Measurements from ENCODE around the gene BRME1.
A peak's percentile ranks its signal among the peaks of the same experiment; 100 is the strongest.

The BRME1 gene

DNA sequence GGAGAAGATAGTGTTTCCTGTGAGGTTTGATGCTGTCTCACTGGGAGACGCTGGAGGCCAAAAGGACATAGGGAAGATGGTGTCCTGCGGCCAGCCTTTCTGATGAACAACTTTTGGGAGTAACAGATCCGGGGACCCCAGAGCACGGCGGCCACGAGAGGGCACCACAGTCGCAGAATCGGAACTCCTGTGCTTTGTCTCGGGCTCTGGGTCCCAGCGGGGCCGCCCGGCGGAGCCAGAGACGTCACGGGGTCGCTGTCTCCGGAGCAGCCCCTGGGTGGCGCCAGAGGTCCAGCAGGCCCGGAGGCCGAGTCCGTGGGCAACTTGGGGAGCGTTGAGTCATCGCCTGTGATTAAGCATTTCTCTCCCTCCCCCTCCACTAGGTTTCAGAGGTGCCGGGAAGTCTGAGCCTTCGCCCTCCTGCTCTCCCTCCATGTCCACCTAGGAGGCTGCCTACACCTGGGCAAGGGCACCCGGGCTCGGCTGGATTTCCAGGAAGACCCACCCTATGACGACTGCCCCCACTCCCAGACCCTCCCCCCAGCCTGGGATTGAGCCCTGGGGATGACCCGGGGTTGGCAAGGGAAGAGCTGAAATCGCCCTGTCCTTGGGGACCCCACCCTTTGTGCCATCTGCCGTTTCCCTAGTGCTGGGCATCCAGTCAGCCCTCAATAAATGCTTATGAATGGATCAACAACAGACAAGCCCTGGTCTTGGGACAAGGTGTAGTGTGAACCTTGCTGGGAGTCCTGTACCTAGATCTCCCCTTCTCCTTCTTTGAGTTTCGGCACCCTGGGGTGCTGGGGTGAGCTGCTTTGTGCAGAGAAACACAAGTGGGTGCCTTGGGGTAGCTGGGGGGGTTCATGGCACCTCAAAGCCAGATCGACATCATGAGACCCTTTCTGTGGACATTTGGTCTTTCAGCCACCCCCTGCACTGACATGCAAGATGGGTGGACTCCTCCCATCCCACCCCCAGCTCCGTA lies 25.6 kb downstream of the BRME1 start:
- H3K27ac ChIP-seq (ENCODE audit: low read depth, low read length), result peak overlapping the region; percentile 60
- H2AFZ ChIP-seq (ENCODE audit: low read length, unreplicated experiment), result peak overlapping the region; percentile 38
- H3K4me1 ChIP-seq (ENCODE audit: control insufficient read depth, insufficient read depth, low read length, unreplicated experiment), result peaks cover 20% of the 10 kb centered on the region
- H3K79me2 ChIP-seq (ENCODE audit: control insufficient read depth, insufficient read depth, low read length, unreplicated experiment), result no peaks in the 10 kb centered on the region
- peak overlapping the region; percentile 66 for H3K4me3 ChIP-seq (ENCODE audit: low read depth, low read length)
- H3K27me3 ChIP-seq (ENCODE audit: insufficient read depth, low read length), result no peaks in the 10 kb centered on the region
- H3K36me3 ChIP-seq (ENCODE audit: insufficient read depth, low read length), result no peaks in the 10 kb centered on the region

DNA sequence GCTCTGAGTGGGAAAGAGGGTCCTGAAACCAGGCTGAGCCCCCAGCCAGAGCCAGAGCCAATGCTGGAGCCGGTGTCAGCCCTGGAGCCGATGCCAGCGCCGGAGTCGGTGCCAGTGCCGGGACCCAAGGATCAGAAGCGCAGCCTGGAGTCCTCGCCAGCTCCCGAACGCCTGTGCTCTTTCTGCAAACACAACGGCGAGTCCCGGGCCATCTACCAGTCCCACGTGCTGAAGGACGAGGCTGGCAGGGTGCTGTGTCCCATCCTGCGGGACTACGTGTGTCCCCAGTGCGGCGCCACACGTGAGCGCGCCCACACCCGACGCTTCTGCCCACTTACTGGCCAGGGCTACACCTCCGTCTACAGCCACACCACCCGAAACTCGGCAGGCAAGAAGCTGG lies 28.6 kb downstream of the BRME1 start:
- Histone ChIP-seq H2AFZ (ENCODE audit: low read length, unreplicated experiment) (no peak overlapping the region), H3K79me2 (ENCODE audit: control insufficient read depth, insufficient read depth, low read length, unreplicated experiment) (no peaks in the 10 kb centered on the region), H3K36me3 (ENCODE audit: insufficient read depth, low read length) (no peaks in the 10 kb centered on the region), H3K4me3 (ENCODE audit: low read depth, low read length) (no peak overlapping the region), H3K27me3 (ENCODE audit: insufficient read depth, low read length) (no peaks in the 10 kb centered on the region), H3K27ac (ENCODE audit: low read depth, low read length) (no peak overlapping the region), H3K4me1 (ENCODE audit: control insufficient read depth, insufficient read depth, low read length, unreplicated experiment) (peaks cover 20% of the 10 kb centered on the region)

DNA sequence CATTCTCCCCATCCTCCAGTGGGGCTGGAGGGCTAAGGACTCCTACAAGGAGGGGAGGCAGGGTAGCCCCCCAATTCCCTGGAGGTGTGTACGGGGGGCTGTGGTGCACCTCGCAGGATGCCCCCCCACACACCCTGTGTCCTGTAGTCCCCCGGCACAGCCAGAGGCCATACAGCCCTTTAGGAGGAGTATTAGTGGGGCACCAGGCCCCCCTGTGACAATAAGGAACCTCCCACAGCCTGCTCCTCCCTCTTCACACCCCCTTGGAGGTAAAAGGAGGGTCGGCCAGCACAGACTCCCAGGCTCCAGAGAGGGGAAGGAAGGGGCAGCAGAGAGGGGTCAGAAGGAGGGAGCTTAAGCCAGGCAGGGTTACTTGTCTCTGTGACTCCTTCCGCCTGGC lies 29.1 kb downstream of the BRME1 start, which contains the start of gene NANOS3:
Gene NANOS3 (plus strand): TSS at position 301 of the 400 bp plus-strand sequence. CDS start 115 bp downstream, outside the sequence.
- H3K27me3 ChIP-seq (ENCODE audit: insufficient read depth, low read length), result no peaks in the 10 kb centered on the region

DNA sequence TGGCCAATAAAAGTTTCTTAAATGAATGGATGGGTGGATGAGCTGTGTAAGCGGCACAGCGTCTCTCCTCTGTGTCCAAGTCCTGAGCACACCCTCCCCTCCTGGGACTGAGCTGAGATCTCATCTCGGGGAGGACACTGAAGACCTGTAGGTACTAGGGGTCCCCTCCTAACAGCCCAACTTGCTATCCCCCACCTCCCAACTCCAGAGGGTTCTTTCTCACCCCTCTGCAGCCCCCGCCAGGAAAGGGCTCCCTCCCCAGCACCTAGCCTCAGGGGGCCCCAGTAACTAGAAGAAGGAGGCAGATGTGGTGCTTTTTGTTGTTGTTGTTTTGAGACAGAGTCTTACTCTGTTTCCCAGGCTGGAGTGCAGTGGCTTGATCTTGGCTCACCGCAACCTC lies 30.1 kb downstream of the BRME1 start:
- H3K79me2 ChIP-seq (ENCODE audit: control insufficient read depth, insufficient read depth, low read length, unreplicated experiment), result no peaks in the 10 kb centered on the region
- peaks cover 6% of the 10 kb centered on the region for H3K4me1 ChIP-seq (ENCODE audit: control insufficient read depth, insufficient read depth, low read length, unreplicated experiment)
- H3K36me3 ChIP-seq (ENCODE audit: insufficient read depth, low read length), result no peaks in the 10 kb centered on the region
- H2AFZ ChIP-seq (ENCODE audit: low read length, unreplicated experiment), result no peak overlapping the region
- no peak overlapping the region for H3K27ac ChIP-seq (ENCODE audit: low read depth, low read length)
- no peaks in the 10 kb centered on the region for H3K27me3 ChIP-seq (ENCODE audit: insufficient read depth, low read length)
- H3K4me3 ChIP-seq (ENCODE audit: low read depth, low read length), result no peak overlapping the region

More for the DNA sequence above, 29.1 kb downstream of the BRME1 start, which contains the start of gene NANOS3:
- no peaks in the 10 kb centered on the region for H3K36me3 ChIP-seq (ENCODE audit: insufficient read depth, low read length)
- no peaks in the 10 kb centered on the region for H3K79me2 ChIP-seq (ENCODE audit: control insufficient read depth, insufficient read depth, low read length, unreplicated experiment)
- H2AFZ ChIP-seq (ENCODE audit: low read length, unreplicated experiment), result no peak within 1 kb of the TSS
- no peak within 1 kb of the TSS for H3K27ac ChIP-seq (ENCODE audit: low read depth, low read length)
- H3K4me1 ChIP-seq (ENCODE audit: control insufficient read depth, insufficient read depth, low read length, unreplicated experiment), result peaks cover 16% of the 10 kb centered on the region
- H3K4me3 ChIP-seq (ENCODE audit: low read depth, low read length), result no peak within 1 kb of the TSS

DNA sequence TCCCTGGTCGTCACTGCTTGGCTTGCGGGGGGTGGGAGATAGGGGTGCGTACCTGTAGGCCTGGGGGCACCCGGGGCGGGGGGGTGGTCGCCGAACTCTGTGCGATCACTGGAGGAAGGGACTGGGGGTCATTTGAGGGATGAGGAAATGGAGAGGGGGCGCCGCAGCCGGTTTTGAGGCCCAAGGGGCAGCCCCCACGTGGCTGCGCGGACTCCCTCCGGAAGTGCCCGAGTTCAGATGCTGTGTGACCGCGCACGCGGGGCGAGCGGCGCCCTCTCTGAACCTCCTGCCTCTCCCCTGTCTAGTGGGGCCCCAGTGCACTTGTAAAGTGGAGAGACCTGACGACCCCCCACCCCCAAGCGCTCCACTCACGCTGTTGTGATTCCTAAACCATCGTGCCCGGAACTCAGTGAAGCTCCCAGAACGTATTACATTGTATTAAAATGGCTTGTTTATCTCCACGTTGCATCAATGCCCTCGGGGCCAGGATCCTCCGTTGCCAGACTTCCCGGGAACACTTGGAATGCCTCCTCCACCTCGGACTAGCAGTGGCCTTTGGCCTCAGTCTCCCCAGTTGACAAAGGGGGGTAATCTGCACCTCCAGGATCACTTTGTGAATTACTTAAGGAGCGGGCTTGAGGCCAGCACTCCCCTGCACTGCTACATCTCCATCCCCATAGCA lies 31.9 kb downstream of the BRME1 start:
- Histone ChIP-seq H3K27me3 (ENCODE audit: insufficient read depth, low read length) (no peaks in the 10 kb centered on the region), H2AFZ (ENCODE audit: low read length, unreplicated experiment) (no peak overlapping the region), H3K27ac (ENCODE audit: low read depth, low read length) (no peak overlapping the region)

DNA sequence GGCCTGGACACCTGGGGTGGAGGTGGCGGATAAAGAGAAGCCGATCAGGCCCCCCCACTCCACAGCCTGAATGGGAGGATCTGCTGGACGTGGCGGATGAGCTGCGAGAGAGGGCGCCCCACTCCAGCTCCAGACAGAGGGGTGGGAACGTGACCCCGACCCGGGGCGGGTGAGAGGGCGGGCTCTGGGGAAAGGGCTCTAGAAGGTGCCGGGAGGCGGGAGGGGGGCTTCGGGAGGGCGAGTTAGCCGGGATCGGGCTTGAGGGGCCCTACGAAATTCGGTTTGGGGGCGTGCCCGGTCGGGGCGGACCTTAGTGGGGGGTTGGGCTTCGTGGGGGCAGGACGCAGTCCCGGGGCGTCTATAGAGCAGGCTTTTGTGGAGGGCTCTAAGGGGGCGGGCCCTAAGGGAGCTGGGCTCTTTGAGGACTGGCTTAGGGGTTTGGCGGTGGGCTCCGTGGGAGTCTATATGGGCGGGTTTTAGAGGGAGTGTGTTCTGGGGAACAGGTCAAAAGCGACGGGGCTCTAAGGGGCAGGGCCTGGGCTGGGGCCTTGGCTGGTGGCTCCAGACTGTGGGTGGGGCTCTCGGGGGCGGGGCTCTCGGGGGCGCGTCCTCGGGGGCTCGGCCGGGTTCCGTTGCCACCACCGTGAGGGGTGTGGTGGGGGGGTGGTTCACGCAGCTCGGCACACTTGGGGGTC lies 33.1 kb downstream of the BRME1 start:
- Histone ChIP-seq H2AFZ (ENCODE audit: low read length, unreplicated experiment) (no peak overlapping the region), H3K79me2 (ENCODE audit: control insufficient read depth, insufficient read depth, low read length, unreplicated experiment) (no peaks in the 10 kb centered on the region), H3K27me3 (ENCODE audit: insufficient read depth, low read length) (no peaks in the 10 kb centered on the region), H3K36me3 (ENCODE audit: insufficient read depth, low read length) (no peaks in the 10 kb centered on the region), H3K4me3 (ENCODE audit: low read depth, low read length) (no peak overlapping the region; the same call in none of the 2 replicates), H3K27ac (ENCODE audit: low read depth, low read length) (no peak overlapping the region), H3K4me1 (ENCODE audit: control insufficient read depth, insufficient read depth, low read length, unreplicated experiment) (no peaks in the 10 kb centered on the region)

More for the DNA sequence above, 31.9 kb downstream of the BRME1 start:
- Histone ChIP-seq H3K4me3 (ENCODE audit: low read depth, low read length) (no peak overlapping the region), H3K4me1 (ENCODE audit: control insufficient read depth, insufficient read depth, low read length, unreplicated experiment) (no peaks in the 10 kb centered on the region), H3K79me2 (ENCODE audit: control insufficient read depth, insufficient read depth, low read length, unreplicated experiment) (no peaks in the 10 kb centered on the region), H3K36me3 (ENCODE audit: insufficient read depth, low read length) (no peaks in the 10 kb centered on the region)

DNA sequence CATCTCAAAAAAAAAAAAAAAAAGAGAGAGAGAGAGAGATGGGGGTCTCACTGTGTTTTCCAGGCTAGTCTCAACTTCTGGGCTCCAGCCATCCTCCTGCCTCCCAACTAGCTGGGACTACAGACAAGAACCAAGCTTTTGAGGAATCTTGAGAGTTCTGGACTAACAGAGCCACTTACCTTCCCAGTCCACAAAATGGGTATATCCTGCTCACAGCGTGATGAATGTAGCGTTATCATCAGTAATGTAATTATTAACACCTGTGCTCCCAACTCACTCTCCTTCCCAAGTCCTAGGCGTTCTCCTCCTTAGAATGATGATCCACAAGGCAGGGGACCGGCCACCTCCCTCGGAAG lies 33.6 kb downstream of the BRME1 start:
- no peaks in the 10 kb centered on the region for H3K4me1 ChIP-seq (ENCODE audit: control insufficient read depth, insufficient read depth, low read length, unreplicated experiment)
- H2AFZ ChIP-seq (ENCODE audit: low read length, unreplicated experiment), result no peak overlapping the region
- no peak overlapping the region for H3K27ac ChIP-seq (ENCODE audit: low read depth, low read length)
- H3K79me2 ChIP-seq (ENCODE audit: control insufficient read depth, insufficient read depth, low read length, unreplicated experiment), result no peaks in the 10 kb centered on the region
- no peak overlapping the region for H3K4me3 ChIP-seq (ENCODE audit: low read depth, low read length)
- H3K36me3 ChIP-seq (ENCODE audit: insufficient read depth, low read length), result no peaks in the 10 kb centered on the region
- no peaks in the 10 kb centered on the region for H3K27me3 ChIP-seq (ENCODE audit: insufficient read depth, low read length)

DNA sequence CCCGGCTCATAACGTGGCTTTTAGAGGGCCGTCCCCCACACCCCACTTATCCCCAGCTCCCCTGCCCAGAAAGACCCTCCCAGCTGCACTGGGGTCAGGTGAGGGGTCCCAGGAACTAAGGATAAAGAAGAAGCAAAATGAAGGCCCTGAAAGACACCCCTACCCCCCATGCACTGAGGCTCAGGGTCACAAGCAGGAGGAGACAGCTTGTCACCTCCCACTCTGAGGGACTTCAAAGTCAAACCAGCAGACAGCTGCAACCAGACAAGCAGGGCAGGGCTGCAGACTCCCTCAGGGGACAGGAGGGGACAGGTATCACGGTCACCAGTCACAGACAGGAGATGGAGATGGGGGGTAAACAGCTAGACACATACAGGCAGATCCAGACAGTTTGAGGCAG lies 35.0 kb downstream of the BRME1 start:
- peaks cover 8% of the 10 kb centered on the region; the same call in 1 of the 2 replicates for H3K27me3 ChIP-seq (ENCODE audit: insufficient read depth, low read length)

DNA sequence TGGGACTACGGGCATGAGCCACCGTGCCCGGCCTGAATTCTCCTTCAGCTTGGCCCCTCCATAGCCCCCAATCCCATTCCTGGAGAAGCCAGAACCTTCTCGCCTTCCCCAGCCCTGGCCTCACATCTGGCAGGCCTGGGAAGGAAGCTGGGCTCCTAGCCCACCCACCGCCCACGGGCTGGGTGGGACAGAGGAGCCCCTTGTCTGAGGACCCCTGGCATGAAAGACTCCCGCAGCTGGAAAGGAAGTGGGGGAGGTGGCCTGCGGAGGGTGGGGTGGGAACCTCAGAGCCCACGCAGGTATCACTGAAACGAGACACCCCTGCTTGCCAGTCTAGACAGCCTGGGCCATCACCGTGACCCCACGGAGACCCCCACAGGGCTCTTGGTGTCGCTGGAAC lies 36.6 kb downstream of the BRME1 start:
- Histone ChIP-seq H2AFZ (ENCODE audit: low read length, unreplicated experiment) (no peak overlapping the region), H3K4me3 (ENCODE audit: low read depth, low read length) (no peak overlapping the region), H3K27ac (ENCODE audit: low read depth, low read length) (no peak overlapping the region), H3K4me1 (ENCODE audit: control insufficient read depth, insufficient read depth, low read length, unreplicated experiment) (no peaks in the 10 kb centered on the region), H3K36me3 (ENCODE audit: insufficient read depth, low read length) (no peaks in the 10 kb centered on the region), H3K79me2 (ENCODE audit: control insufficient read depth, insufficient read depth, low read length, unreplicated experiment) (no peaks in the 10 kb centered on the region), H3K27me3 (ENCODE audit: insufficient read depth, low read length) (peaks cover 12% of the 10 kb centered on the region; the same call in 1 of the 2 replicates)

More for the DNA sequence above, 35.0 kb downstream of the BRME1 start:
- no peaks in the 10 kb centered on the region for H3K4me1 ChIP-seq (ENCODE audit: control insufficient read depth, insufficient read depth, low read length, unreplicated experiment)
- no peaks in the 10 kb centered on the region for H3K36me3 ChIP-seq (ENCODE audit: insufficient read depth, low read length)
- no peak overlapping the region for H2AFZ ChIP-seq (ENCODE audit: low read length, unreplicated experiment)
- no peak overlapping the region for H3K27ac ChIP-seq (ENCODE audit: low read depth, low read length)
- H3K4me3 ChIP-seq (ENCODE audit: low read depth, low read length), result no peak overlapping the region
- no peaks in the 10 kb centered on the region for H3K79me2 ChIP-seq (ENCODE audit: control insufficient read depth, insufficient read depth, low read length, unreplicated experiment)

DNA sequence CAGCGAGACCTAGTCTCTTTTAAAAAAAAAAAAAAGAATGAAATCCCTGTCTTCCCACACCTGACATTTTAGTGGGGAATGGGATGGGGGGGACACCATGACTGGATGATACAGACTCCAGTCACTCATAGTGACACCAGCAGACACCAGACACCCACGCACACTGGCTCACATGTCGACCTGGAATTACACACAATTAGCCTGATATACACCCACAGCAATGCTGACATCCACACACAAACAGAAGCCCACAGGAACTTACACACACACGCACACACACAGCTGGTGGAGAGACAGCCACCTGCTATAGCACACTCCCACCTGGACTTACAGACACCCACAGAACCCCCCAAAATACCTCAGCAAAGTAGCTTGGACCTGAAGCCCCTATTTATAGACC lies 37.3 kb downstream of the BRME1 start:
- no peaks in the 10 kb centered on the region for H3K79me2 ChIP-seq (ENCODE audit: control insufficient read depth, insufficient read depth, low read length, unreplicated experiment)
- H3K4me1 ChIP-seq (ENCODE audit: control insufficient read depth, insufficient read depth, low read length, unreplicated experiment), result no peaks in the 10 kb centered on the region
- H2AFZ ChIP-seq (ENCODE audit: low read length, unreplicated experiment), result no peak overlapping the region
- no peak overlapping the region for H3K4me3 ChIP-seq (ENCODE audit: low read depth, low read length)
- no peak overlapping the region for H3K27ac ChIP-seq (ENCODE audit: low read depth, low read length)
- H3K27me3 ChIP-seq (ENCODE audit: insufficient read depth, low read length), result peaks cover 12% of the 10 kb centered on the region; the same call in 1 of the 2 replicates
- no peaks in the 10 kb centered on the region for H3K36me3 ChIP-seq (ENCODE audit: insufficient read depth, low read length)
